ENCODE data around the gene CSK. TPM values are rescaled to one million over a fixed set of nuclear protein-coding genes. Genes with fewer than 3 reads are reported as not detected.

The CSK gene
- total RNA-seq, 1 experiment from 2014 or later = 49.2 TPM

- H3K9me3 ChIP-seq (ENCODE audit: control insufficient read depth, low read depth, low read length) = no peaks in the 10 kb centered on the region
- H3K27me3 Mint-ChIP-seq (ENCODE audit: low read depth) = no peaks in the 10 kb centered on the region
- H2BK20ac ChIP-seq (ENCODE audit: low read depth, low read length, poor library complexity, severe bottlenecking) = no peak overlapping the region
- no peak overlapping the region for H4K91ac ChIP-seq (ENCODE audit: insufficient read length, low read depth, low read length)
- no peak for DNase-seq
- no peaks in the 10 kb centered on the region for H4K20me1 ChIP-seq (ENCODE audit: control insufficient read depth, insufficient read depth, insufficient read length)
- no peak overlapping the region for H3K56ac ChIP-seq (ENCODE audit: insufficient read length, low read depth, low read length)
- no peaks in the 10 kb centered on the region; the same call in 1 of the 2 replicates for H3K4me1 ChIP-seq (ENCODE audit: insufficient read depth, low read length)
- WGBS (ENCODE audit: extremely low coverage, insufficient read length, low lambda C conversion rate) = no CpG with 5 or more reads among the region's 5 CpGs
- no peaks in the 10 kb centered on the region for H3K79me1 ChIP-seq (ENCODE audit: insufficient read depth, low read depth, low read length, poor library complexity, severe bottlenecking)
- TF ChIP-seq, protein P1, sequence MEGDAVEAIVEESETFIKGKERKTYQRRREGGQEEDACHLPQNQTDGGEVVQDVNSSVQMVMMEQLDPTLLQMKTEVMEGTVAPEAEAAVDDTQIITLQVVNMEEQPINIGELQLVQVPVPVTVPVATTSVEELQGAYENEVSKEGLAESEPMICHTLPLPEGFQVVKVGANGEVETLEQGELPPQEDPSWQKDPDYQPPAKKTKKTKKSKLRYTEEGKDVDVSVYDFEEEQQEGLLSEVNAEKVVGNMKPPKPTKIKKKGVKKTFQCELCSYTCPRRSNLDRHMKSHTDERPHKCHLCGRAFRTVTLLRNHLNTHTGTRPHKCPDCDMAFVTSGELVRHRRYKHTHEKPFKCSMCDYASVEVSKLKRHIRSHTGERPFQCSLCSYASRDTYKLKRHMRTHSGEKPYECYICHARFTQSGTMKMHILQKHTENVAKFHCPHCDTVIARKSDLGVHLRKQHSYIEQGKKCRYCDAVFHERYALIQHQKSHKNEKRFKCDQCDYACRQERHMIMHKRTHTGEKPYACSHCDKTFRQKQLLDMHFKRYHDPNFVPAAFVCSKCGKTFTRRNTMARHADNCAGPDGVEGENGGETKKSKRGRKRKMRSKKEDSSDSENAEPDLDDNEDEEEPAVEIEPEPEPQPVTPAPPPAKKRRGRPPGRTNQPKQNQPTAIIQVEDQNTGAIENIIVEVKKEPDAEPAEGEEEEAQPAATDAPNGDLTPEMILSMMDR (conservative IDR thresholded peaks at IDR 0.05) = no peak
- H3K4ac ChIP-seq (ENCODE audit: low read depth, low read length) = no peak overlapping the region
- no peaks in the 10 kb centered on the region for H3K79me2 ChIP-seq (ENCODE audit: insufficient read depth, low read length)
- no peak overlapping the region for H3T11ph ChIP-seq (ENCODE audit: low read length)
- no peaks in the 10 kb centered on the region for H3K27me3 ChIP-seq (ENCODE audit: insufficient read depth, low read length)
- H3K27ac ChIP-seq (ENCODE audit: insufficient read length, low read depth, low read length) = no peak overlapping the region
- H3K9ac ChIP-seq (ENCODE audit: extremely low read depth, insufficient read length, low read length) = no peak overlapping the region
- H3K4me3 Mint-ChIP-seq = no peak overlapping the region
- no peak overlapping the region for H3K23ac ChIP-seq (ENCODE audit: insufficient read length, low read depth, low read length)
- H3K36me3 Mint-ChIP-seq (ENCODE audit: insufficient read depth in 1 of 3, low read depth in 3 of 3) = peaks cover 10 to 51% (median 43%) of the 10 kb centered on the region in 3 experiments
- no peak overlapping the region for H3K4me2 ChIP-seq (ENCODE audit: insufficient read depth, insufficient read length, low read length)
- H2BK12ac ChIP-seq (ENCODE audit: insufficient read length, low read depth, low read length) = no peak overlapping the region
- no peak overlapping the region for H4K8ac ChIP-seq (replicated peaks; ENCODE audit: insufficient read length, low read depth, low read length)
- H4K5ac ChIP-seq (ENCODE audit: insufficient read length, low read depth, low read length) = no peak overlapping the region
- H3K14ac ChIP-seq (ENCODE audit: insufficient read depth, low read length) = no peak overlapping the region
- H3K9me3 Mint-ChIP-seq = no peaks in the 10 kb centered on the region
- no peak overlapping the region for H2AFZ ChIP-seq (ENCODE audit: low read length)
- H2AK5ac ChIP-seq (ENCODE audit: insufficient read length, low read length) = no peak overlapping the region
- H3K27ac Mint-ChIP-seq = peak overlapping the region in 1 of 3 experiments; percentile 65; a peak in 2 of 7 replicates
- no peak overlapping the region for H3K18ac ChIP-seq (ENCODE audit: insufficient read length, low read depth, low read length)
- no peak overlapping the region for H2BK5ac ChIP-seq (ENCODE audit: insufficient read length, low read length)
- peaks cover 19 to 33% of the 10 kb centered on the region in 2 experiments for H3K4me1 Mint-ChIP-seq
- peaks cover 6% of the 10 kb centered on the region for H3K23me2 ChIP-seq (ENCODE audit: insufficient read length, low read depth, low read length, poor library complexity, severe bottlenecking)
- H2BK120ac ChIP-seq (ENCODE audit: low read depth, low read length, poor library complexity, severe bottlenecking) = no peak overlapping the region
- H2BK15ac ChIP-seq (ENCODE audit: low read depth, low read length) = no peak overlapping the region
Measured at GRCh38 chr15:74845208-74845568, 63.3 kb downstream of the CSK start.

Data from H9 (cell line).